DMS 273 (cell line): ENCODE data around the gene MROH2A.
A peak's percentile ranks its signal among the peaks of the same experiment; 100 is the strongest.

Experiments
- DNase-seq: peaks from one replicate; lab custom pipeline; 2025; ENCODE audit not compliant: unreplicated experiment; lab: John Stamatoyannopoulos, UW

MROH2A gene

DNA sequence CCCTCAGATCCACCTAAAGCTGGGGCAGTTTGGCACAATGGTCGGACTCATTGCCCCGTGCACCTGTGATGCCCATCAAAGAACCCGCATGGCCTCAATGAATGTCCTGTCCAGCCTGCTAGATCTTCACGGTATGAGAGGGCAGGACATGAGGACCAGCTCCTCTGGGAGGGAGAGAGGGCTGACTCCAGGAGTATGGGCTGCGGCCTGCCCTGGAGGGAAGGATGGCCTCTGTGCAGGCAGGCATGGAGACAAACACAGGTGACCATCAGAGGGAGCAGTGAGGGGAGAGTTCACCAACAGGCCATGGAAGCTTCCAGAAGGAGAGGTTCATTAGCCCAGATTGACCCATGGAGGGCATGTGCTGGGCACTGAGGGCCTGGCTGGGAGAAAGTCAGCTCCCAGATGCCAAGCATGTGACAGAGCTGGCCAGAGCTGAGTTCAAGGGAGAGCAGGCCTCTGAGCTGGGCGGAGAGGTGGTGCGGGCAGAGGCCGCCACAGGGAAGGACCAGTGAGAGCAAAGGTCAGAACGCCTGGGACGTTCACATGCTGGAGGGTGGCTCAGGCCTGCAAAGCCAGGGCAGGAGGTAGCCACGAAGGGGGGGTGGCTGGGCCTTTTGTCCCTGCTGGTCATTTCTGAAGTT lies 40.0 kb downstream of the MROH2A start:
- DNase-seq = no peak

GRCh38 chr2:233818639-233819621 lies 40.8 kb downstream of the MROH2A start:
- no peak for DNase-seq

- no peak for DNase-seq
These were observed 42.0 kb downstream of the MROH2A start for GRCh38 chr2:233819884-233820773.

- DNase-seq = no peak
These were observed 42.6 kb downstream of the MROH2A start for GRCh38 chr2:233820774-233821105.

DNA sequence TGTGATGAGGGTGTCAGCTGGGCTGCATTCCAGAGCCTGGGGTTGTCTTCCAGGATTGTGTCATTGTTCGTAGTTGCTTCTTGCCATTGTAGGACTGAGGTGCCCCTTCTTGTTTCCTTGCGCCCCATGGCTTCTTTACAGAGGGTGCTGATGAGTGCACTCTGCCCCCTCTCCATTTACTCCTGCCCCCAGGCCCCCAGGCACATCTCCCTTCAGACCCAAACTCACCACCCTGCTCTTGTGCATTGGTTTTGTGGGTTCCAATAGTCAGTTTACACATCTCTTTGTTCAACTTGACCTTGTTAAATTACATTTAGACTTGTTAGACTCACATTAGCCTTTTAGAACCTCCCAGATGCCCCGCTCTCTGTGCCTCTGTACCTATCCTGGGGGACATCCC lies 43.1 kb downstream of the MROH2A start:
- DNase-seq = no peak

GRCh38 chr2:233821709-233822100 lies 43.6 kb downstream of the MROH2A start:
- no peak for DNase-seq

DNA sequence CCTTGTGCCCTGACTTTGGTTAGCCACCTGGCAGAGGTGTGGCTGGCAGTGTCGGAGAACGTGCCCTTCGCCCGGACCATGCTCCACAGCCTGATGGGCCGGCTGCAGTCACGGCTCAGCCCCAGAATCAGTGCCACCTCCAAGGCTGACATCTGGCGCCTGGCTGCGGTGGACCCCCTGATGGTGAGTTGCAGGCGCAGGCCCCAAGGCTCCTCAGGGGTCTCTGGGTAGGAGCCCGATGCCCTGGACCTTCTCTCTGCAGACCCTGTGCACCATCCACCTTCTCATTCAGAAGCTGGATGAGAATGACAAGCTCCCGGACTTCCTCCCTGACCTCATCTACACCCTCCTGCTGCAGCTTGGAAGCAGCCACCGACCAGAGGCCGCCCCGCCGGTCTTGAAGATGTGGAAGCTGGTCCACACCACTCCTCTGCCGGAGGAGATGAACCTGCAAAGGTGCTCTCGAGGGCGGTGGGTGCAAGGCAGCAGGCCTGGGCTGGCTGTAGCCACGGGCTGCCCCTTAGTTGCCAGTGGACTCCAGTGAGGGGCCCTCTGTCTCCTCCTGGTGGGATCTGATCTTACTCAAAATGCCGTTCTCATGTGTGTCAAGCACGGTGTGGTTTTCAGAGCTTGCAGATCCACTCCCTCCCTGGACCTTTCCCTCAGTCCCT lies 44.1 kb downstream of the MROH2A start:
- no peak for DNase-seq

DNA sequence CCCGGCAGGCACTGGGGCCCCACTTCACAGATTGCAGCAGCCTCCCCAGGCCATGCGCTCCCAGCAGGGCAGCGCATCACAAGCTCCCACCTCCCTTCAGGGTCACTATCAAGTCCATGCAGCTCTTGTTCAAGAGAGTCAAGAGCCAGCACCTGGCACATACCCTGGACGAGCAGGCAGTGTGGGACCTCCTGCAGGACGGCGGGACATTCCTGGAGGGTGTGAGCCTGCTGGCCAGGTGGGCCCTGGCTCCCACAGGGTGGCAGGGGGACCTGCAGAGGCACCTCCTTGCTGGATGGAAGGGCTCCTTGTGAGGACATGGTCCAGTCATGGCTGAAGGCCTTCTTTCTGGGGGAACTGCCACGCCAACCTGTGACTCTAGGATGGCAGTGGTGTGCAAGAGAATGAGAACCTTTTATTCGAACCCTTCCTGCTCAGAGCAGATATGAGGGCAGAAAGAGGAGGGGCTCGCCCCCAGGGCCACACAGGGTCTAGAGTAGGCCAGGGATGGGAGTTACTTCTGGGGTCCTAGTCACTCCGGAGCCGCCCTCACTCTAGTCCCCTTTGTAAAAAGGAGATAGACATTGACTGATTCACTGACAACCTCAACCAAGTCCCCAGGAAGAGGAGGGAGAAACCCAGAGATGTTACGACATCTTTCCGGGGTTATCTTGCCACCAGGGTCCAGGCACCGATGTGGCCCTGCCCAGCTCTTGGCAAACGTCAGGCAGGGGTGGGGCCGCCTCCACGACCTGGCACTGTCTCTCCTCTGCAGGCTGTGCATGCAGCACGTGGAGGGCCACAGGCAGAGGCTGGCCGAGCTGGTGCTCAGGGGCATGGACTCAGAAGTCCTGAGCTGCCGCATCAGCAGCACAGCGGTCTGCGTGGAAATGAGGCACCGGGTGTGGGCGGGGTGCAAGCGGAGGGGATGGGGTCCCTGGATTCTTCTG lies 44.9 kb downstream of the MROH2A start:
- no peak for DNase-seq

DNA sequence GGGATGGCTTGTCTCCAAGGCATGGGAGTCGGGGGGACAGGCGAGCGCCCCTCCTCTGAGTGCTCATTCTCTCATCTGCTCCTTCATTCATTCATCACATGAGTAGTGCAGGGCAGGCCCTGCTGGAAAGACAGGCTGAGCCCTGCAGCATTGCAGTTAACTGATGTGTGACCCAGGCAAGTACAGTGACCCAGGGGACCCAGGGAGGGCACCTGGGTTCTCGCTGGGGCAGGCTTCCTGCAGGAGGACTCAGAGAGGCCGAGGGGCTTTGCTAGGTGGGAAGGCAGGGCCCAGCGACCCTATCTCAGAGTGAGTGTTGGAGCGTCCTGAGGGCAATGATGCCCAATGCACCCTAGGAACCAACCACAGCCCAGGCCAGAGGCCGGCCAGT lies 45.6 kb downstream of the MROH2A start:
- no peak for DNase-seq

DNA sequence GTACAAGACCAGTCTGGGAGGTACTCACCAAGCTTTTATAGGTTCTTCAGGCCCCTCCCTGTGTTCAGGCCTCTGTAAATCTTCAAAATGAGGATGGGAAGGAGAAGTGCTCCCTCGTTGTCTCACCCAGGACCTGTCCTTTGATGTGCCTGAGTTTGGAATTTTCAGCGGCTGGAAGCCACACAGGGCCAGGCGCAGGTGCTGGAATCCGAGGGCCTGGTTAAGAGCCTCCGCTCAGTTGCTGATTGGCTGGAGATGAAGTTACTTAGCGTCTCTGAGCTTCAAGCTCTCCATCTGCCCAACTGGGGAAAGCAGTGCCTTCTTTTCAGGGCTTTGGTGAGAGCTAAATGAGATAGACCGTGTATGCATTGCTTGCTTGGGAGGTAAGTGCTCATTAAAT lies 46.2 kb downstream of the MROH2A start:
- no peak for DNase-seq

- no peak for DNase-seq
These were observed 50.5 kb downstream of the MROH2A start for GRCh38 chr2:233828546-233829192.

DNA sequence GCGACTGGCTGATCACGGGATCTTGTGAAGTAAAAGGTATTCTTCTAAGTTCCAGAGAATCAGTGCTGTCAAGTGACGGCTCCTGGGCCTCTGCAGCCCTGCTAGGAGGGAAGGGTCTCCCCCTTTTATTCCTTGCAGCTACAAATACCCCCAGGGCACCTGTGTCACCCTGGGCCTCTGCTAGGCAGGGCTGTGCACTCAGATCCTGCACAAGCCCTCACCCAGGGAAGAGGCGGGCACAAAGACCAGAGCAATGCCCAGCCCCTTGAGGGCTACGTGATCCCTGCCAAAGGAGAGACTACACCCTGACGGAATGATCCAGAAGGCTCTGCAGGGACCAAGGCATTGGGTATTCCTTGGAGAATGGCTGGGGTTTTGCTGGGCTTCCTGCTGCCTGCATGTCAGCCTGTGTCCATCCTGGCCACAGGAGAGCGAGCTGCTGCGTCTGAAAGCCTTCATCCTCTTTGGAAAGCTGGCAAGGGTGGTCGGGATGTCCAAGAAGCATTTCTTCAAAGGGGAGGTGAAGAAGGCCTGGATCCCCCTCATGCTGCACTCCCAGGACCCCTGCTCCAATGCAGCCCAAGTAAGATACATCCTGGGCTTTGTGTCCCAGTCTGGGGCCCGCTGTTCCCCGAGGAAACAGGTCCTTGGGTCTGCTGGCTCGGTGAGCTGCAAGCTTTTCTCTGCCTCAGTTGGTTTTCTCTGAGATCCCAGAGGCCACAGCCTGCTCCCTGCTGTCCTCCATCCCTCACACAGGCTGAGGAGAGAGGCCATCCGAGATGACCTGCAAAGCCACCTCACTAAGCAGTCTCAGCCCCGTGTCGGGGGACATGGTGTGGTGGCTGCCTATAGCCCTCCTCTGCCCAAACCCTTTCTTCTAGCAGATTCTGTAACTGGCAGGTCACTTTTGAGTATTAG lies 51.3 kb downstream of the MROH2A start:
- no peak for DNase-seq

DNA sequence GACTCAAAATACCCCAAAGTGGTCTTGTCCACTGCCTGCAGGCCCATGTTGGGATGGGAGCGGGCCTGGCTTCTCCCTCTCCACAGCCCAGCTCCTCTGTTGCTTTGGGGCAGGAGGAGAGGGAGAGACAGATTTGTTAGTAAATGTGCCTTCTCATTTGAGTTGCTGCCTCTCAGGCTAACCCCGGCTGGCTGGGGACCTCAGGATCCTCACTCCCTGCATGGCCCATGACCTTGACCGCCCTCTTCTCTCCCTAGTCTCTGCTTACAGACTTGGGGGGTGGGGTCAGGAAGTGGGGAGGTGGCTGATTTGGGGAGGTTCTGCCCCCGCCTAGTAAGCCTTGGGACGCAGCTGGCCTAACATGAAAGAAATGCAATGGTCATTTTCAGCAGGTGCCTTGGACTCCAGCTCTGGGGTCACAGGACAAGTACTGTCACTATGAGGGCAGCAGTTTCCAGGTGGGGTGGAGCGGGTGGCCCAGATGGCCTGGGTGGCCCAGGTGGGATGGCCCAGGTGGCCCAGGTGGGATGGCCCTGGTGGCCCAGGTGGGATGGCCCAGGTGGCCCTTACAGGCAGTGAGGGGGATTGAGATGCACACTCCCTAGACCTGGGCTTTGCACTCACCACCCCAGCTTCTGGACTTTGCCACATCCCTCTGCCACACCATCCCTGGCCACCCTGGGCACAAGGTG lies 52.1 kb downstream of the MROH2A start:
- DNase-seq = no peak

- peak; percentile 53 for DNase-seq
These were observed 53.0 kb downstream of the MROH2A start for GRCh38 chr2:233831011-233831721.

DNA sequence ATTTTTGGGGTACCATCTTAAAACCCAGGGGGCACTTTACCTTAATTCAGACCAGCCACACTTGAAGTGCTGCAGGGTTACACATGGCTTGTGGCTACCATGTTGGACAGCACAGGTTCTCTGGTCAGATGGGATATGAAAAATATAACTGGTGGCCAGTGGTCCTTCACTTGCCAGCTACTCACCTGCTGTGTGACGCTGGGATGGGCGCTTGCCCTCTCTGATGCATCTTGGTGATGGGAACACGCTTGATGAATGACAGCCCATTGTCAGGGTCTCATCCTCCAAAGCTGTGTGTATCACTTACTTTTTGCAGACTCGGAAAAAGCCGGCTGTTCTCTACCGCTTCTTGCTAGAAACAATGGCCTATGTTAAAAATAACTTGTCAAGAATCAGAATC lies 53.7 kb downstream of the MROH2A start:
- DNase-seq = no peak

- DNase-seq = no peak
These were observed 54.3 kb downstream of the MROH2A start for GRCh38 chr2:233832414-233832813.

DNA sequence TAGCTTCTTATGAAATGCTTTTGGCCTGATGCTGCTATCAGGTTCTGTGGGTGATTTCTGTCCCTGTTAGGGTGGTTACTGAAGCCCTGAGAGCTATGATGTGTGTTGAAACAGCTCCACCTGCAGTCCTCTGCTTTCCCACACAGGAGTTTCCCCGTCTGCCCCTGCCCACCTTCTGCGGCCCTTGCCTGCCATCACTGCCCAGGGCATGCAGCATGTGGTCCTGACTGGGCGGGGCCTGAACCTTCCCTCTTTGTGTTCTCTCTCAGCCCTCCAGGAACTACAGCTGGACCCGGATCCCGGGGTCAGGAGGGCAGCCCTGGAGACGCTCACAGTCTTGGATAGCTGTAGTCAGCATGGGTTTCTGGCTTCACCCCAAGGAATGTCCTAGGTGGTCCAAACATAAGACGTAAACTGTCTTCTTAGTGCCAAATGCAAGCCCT lies 54.8 kb downstream of the MROH2A start:
- DNase-seq = peak; percentile 76
